Testis (tissue), 2 donors: ENCODE data around the gene GLI3.

Source experiments
- POLR2A ChIP-seq: fragments of 450-650 bp; IDR thresholded peaks from one replicate; pipeline ENCODE4 v1.6.1; 2017; ENCODE audit warnings: antibody characterized with exemption, mild to moderate bottlenecking, moderate library complexity
- TF ChIP-seq, protein P1 (sequence below), 3 experiments: fragments of 450-650 bp in 2 of 3; fragments of 200-600 bp in 1 of 3; sonication (generic) in 1 of 3; IDR thresholded peaks; one replicate each; pipeline ENCODE4 v1.5.1; 2016 to 2019; ENCODE audit warnings: antibody characterized with exemption in 3 of 3, mild to moderate bottlenecking in 2 of 3, moderate library complexity in 1 of 3

DNA sequence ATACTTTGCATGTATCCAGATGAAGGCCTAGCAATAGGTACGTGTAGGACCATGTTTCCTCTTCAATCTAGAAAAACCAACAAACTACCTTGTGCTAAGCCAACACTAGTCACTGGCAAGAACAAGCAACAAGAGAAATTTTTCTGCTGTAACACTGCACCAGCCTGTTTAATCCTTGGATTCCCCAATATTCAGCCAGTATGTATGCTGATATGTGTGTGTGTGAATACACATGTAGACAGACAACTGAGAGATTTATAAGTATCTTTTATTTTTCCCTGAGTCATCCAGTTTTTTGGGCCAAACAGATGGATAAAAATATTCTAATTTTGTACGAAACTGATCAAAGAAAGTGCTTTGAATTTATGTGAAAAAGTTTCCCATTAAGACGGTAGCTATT is 26.2 kb downstream of the GLI3 start:
- TF ChIP-seq, protein P1, sequence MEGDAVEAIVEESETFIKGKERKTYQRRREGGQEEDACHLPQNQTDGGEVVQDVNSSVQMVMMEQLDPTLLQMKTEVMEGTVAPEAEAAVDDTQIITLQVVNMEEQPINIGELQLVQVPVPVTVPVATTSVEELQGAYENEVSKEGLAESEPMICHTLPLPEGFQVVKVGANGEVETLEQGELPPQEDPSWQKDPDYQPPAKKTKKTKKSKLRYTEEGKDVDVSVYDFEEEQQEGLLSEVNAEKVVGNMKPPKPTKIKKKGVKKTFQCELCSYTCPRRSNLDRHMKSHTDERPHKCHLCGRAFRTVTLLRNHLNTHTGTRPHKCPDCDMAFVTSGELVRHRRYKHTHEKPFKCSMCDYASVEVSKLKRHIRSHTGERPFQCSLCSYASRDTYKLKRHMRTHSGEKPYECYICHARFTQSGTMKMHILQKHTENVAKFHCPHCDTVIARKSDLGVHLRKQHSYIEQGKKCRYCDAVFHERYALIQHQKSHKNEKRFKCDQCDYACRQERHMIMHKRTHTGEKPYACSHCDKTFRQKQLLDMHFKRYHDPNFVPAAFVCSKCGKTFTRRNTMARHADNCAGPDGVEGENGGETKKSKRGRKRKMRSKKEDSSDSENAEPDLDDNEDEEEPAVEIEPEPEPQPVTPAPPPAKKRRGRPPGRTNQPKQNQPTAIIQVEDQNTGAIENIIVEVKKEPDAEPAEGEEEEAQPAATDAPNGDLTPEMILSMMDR (IDR thresholded peaks at IDR 0.05): no peak
- no peak for TF ChIP-seq POLR2A
